PC-9 (cell line): ENCODE results near the gene SNU13. TPM values are rescaled to one million over a fixed set of nuclear protein-coding genes. Genes with fewer than 3 reads are reported as not detected.

Experiments
- BruUV-seq: library from RNA; stranded (reverse); fragments of 400-500 nt; replicated peaks from 2 replicates; lab custom pipeline; 2021; lab: Mats Ljungman, UMichigan
- CTCF ChIA-PET: fragments of 300-600 bp; sonication (Branson Sonifier 250); formaldehyde crosslinking; loops from one replicate; lab custom pipeline; 2022; ENCODE audit warnings: antibody characterized with exemption; lab: Charles Lee
- POLR2A ChIA-PET: fragments of 300-600 bp; sonication (Branson Sonifier 250); formaldehyde crosslinking; loops from one replicate; lab custom pipeline; 2022; ENCODE audit warnings: antibody characterized with exemption; ENCODE audit not compliant: unreplicated experiment; lab: Charles Lee
- DNase-seq, 2 experiments: peaks; one replicate each; pipeline versions ENCODE4 v3.0.0 to v3.0.0-alpha.2; 2015 to 2022; ENCODE audit warnings: mixed read lengths in 1 of 2
- H2AFZ ChIP-seq: fragments of 200-600 bp; sonication (generic); 2 replicates; pipeline ENCODE4 v1.8.1; 2017; ENCODE audit warnings: antibody characterized with exemption
- H3F3A ChIP-seq: fragments of 200-600 bp; sonication (generic); 2 replicates; pipeline ENCODE4 v1.8.1; 2017; ENCODE audit warnings: antibody characterized with exemption, mild to moderate bottlenecking, low read depth; ENCODE audit not compliant: insufficient read depth
- H3K27ac ChIP-seq: fragments of 200-600 bp; sonication (generic); 2 replicates; pipeline ENCODE4 v1.6.1; 2016; ENCODE audit warnings: mixed run types
- H3K27me3 ChIP-seq: fragments of 200-600 bp; sonication (generic); 2 replicates; pipeline ENCODE4 v1.6.1; 2016; ENCODE audit warnings: low read depth, mixed run types; ENCODE audit not compliant: insufficient read depth
- H3K36me3 ChIP-seq: fragments of 200-600 bp; sonication (generic); 2 replicates; pipeline ENCODE4 v1.6.1; 2016; ENCODE audit warnings: low read depth, mixed run types
- H3K4me1 ChIP-seq: fragments of 200-600 bp; sonication (generic); replicated peaks from 2 replicates; pipeline ENCODE4 v1.6.1; 2016; ENCODE audit warnings: mixed run types; ENCODE audit not compliant: insufficient read depth
- H3K4me2 ChIP-seq: fragments of 200-600 bp; sonication (generic); 2 replicates; pipeline ENCODE4 v1.6.1; 2017; ENCODE audit warnings: mixed run types
- H3K4me3 ChIP-seq: fragments of 200-600 bp; sonication (generic); 2 replicates; pipeline ENCODE4 v1.6.1; 2016; ENCODE audit warnings: mixed run types
- H3K79me2 ChIP-seq: fragments of 200-600 bp; sonication (generic); 2 replicates; pipeline ENCODE4 v1.6.1; 2017; ENCODE audit warnings: low read depth, mixed run types
- H3K9me2 ChIP-seq: fragments of 200-600 bp; sonication (generic); 2 replicates; pipeline ENCODE4 v1.8.1; 2017; ENCODE audit warnings: mild to moderate bottlenecking; ENCODE audit not compliant: insufficient read depth
- H3K9me3 ChIP-seq: fragments of 200-600 bp; sonication (generic); 2 replicates; pipeline ENCODE4 v1.8.1; 2016; ENCODE audit warnings: low read depth; ENCODE audit not compliant: insufficient read depth
- H4K20me1 ChIP-seq: fragments of 200-600 bp; sonication (generic); 2 replicates; pipeline ENCODE4 v1.8.1; 2017; ENCODE audit not compliant: insufficient read depth
- EZH2 ChIP-seq: fragments of 200-600 bp; sonication (generic); IDR thresholded peaks from 2 replicates; pipeline ENCODE4 v1.8.0; 2017; ENCODE audit warnings: antibody characterized with exemption, low read depth
- intact Hi-C: fragments of 100-400 bp; cut with micrococcal nuclease; formaldehyde crosslinking; loops from one replicate; pipeline ENCODE4 v1.10.0; 2022; ENCODE audit not compliant: unreplicated experiment
- total RNA-seq: library from RNA; stranded (reverse); gene quantifications from 2 replicates; pipeline ENCODE4 v1.2.3, GENCODE V29; 2021
- TF ChIP-seq, protein P1 (sequence below): fragments of 200-600 bp; sonication (generic); conservative IDR thresholded peaks from 2 replicates; pipeline ENCODE4 v1.6.1; 2017; ENCODE audit warnings: mixed run types, antibody characterized with exemption, mild to moderate bottlenecking, moderate library complexity

The SNU13 gene
- total RNA-seq, 1 experiment from 2014 or later: 229 TPM

DNA sequence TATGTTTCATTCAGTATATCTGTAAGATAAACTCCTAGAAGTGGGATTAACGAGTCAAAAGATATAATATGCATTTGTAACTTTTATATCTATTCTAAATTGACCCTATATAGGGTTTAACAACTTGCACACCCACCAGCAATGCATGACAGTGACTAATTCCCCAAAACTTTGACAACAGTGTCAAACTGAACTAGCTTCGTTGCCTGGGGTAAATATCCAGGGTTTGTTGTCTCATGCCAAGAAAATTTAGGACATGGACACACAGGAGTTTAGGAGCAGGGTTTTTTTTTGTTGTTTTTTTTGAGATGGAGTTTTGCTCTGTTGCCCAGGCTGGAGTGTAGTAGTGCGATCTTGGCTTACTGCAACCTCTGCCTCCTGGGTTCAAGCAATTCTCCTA lies 5.1 kb downstream of the SNU13 start:
- Histone ChIP-seq H4K20me1 (peaks cover 71% of the 10 kb centered on the region), H3K4me3 (no peak overlapping the region), H2AFZ (no peak overlapping the region), H3F3A (peaks cover 32% of the 10 kb centered on the region), H3K9me3 (no peaks in the 10 kb centered on the region), H3K27me3 (no peaks in the 10 kb centered on the region), H3K4me2 (no peak overlapping the region), H3K36me3 (peaks cover 24% of the 10 kb centered on the region; the same call in 1 of the 2 replicates), H3K79me2 (peaks cover 99% of the 10 kb centered on the region), H3K9me2 (no peaks in the 10 kb centered on the region), H3K4me1 (peaks cover 26% of the 10 kb centered on the region), H3K27ac (peak overlapping the region; percentile 59)
- TF ChIP-seq EZH2: no peak
- TF ChIP-seq, protein P1, sequence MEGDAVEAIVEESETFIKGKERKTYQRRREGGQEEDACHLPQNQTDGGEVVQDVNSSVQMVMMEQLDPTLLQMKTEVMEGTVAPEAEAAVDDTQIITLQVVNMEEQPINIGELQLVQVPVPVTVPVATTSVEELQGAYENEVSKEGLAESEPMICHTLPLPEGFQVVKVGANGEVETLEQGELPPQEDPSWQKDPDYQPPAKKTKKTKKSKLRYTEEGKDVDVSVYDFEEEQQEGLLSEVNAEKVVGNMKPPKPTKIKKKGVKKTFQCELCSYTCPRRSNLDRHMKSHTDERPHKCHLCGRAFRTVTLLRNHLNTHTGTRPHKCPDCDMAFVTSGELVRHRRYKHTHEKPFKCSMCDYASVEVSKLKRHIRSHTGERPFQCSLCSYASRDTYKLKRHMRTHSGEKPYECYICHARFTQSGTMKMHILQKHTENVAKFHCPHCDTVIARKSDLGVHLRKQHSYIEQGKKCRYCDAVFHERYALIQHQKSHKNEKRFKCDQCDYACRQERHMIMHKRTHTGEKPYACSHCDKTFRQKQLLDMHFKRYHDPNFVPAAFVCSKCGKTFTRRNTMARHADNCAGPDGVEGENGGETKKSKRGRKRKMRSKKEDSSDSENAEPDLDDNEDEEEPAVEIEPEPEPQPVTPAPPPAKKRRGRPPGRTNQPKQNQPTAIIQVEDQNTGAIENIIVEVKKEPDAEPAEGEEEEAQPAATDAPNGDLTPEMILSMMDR: no peak
- POLR2A ChIA-PET: interaction anchor here (0.8 kb wide), 1 partner anchor 34 kb away, joined by 5 read pairs; no protein-coding TSS in a partner anchor
- DNase-seq: peak in 1 of 2 experiments; percentile 51
- no TSS peak for BruUV-seq
- CTCF ChIA-PET: no interaction called here
- intact Hi-C loops: no loop called here

DNA sequence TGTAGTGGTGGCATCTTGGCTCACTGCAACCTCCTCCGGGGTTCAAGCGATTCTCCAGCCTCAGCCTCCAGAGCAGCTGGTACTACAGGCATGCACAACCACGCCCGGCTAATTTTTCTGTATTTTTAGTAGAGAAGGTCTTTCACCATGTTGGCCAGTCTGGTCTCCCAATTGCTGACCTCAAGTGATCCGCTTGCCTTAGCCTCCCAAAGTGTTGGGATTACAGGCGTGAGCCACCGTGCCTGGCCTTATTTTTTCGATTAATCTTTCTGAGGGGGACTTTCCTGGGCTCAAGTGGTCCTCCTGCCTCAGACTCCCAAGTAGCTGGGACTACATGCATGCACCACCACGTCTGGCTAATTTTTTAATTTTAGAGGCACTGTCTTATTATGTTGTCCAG lies 5.6 kb downstream of the SNU13 start:
- Histone ChIP-seq H3K79me2 (peaks cover 99% of the 10 kb centered on the region), H3K36me3 (peaks cover 30% of the 10 kb centered on the region; the same call in 1 of the 2 replicates), H4K20me1 (peaks cover 76% of the 10 kb centered on the region), H3K27ac (peak overlapping the region; percentile 59), H3K9me3 (no peaks in the 10 kb centered on the region), H3F3A (peaks cover 37% of the 10 kb centered on the region), H3K4me3 (peak overlapping the region; percentile 65; the same call in 1 of the 2 replicates), H3K27me3 (no peaks in the 10 kb centered on the region), H3K4me2 (peak overlapping the region; percentile 68), H3K9me2 (no peaks in the 10 kb centered on the region), H2AFZ (no peak overlapping the region), H3K4me1 (peaks cover 26% of the 10 kb centered on the region)
- no peak for DNase-seq
- POLR2A ChIA-PET: interaction anchor here (0.8 kb wide), 1 partner anchor 34 kb away, joined by 5 read pairs; no protein-coding TSS in a partner anchor
- TF ChIP-seq EZH2: no peak
- TF ChIP-seq, protein P1: no peak
- CTCF ChIA-PET: no interaction called here
- BruUV-seq: TSS peak; percentile 77
- intact Hi-C loops: no loop called here

DNA sequence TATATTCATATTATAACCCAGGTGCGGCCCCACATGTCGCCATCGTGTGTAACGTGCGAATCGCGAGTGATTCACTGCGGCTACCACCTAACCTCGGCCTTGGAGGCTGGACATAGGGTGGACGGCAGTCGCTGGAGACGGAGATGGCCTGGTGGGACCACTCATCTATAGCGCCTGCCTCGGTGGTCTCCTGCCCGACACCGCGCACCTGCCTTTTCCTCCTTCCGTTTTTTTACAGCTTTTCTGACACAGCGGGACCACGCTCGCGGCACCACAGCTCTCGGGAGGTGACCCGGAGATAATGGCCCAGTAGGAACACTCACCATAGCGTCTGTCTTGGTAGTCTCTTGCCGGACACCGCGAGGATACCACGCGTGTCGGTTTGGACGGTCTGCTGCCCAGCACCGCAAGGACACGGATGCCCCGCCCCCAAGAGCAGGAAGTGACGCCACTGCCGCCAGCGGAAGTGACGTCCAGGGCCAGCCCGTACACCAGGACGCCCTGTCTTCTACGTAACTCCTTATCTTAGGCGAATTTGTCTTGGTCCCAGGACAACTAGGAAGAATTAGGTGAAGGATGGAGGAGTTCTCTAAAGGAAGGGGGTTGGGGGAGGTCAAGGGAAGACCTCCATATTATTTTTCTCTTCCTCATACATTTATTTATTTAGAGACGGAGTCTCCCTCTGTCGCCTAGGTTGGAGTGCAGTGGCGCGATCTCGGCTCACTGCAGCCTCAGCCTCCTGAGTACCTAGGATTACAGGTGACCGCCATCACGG lies 6.4 kb downstream of the SNU13 start:
- CTCF ChIA-PET: no interaction called here
- DNase-seq: peak; percentile 64 to 85
- peaks cover 82% of the 10 kb centered on the region for H4K20me1 ChIP-seq
- intact Hi-C loops: no loop called here
- peaks cover 30% of the 10 kb centered on the region; the same call in 1 of the 2 replicates for H3K36me3 ChIP-seq
- POLR2A ChIA-PET: no interaction called here
- H3K79me2 ChIP-seq: peaks cover 99% of the 10 kb centered on the region
- peaks cover 43% of the 10 kb centered on the region for H3F3A ChIP-seq
- H2AFZ ChIP-seq: peak overlapping the region; percentile 71
- H3K9me2 ChIP-seq: no peaks in the 10 kb centered on the region
- no peaks in the 10 kb centered on the region for H3K9me3 ChIP-seq
- H3K27ac ChIP-seq: peak overlapping the region; percentile 59
- TF ChIP-seq EZH2: no peak
- TF ChIP-seq, protein P1: no peak
- H3K27me3 ChIP-seq: no peaks in the 10 kb centered on the region
- peaks cover 22% of the 10 kb centered on the region for H3K4me1 ChIP-seq
- BruUV-seq: TSS peak; percentile 37
- peak overlapping the region; percentile 68 for H3K4me2 ChIP-seq
- H3K4me3 ChIP-seq: peak overlapping the region; percentile 65
